IMR-90 (cell line): ENCODE data around the gene DEUP1. TPM values are rescaled to one million over a fixed set of nuclear protein-coding genes. Genes with fewer than 3 reads are reported as not detected.

Experiments used
- ATAC-seq: fragments of 200-7000 bp; cut with Tn5 transposase; 2 replicates; pipeline ENCODE4 v1.9.1; 2020; ENCODE audit warnings: low read depth, mild to moderate bottlenecking, moderate library complexity
- BruUV-seq: library from RNA; stranded (reverse); fragments of 400-500 nt; replicated peaks from 2 replicates; lab custom pipeline; 2021; lab: Mats Ljungman, UMichigan
- CTCF ChIA-PET: fragments of 300-600 bp; formaldehyde crosslinking; extraction: SDS; loops from one replicate; lab custom pipeline; 2021; ENCODE audit warnings: antibody characterized with exemption; lab: Yijun Ruan, JAX
- POLR2A ChIA-PET: fragments of 300-600 bp; sonication (Branson Sonifier 250); formaldehyde crosslinking; loops from one replicate; lab custom pipeline; 2022; ENCODE audit warnings: antibody characterized with exemption; ENCODE audit not compliant: unreplicated experiment; lab: Charles Lee
- DNase-seq: peaks from one replicate; pipeline ENCODE4 v3.0.0; 2013
- H2AFZ ChIP-seq: replicated peaks from 2 replicates; pipeline ENCODE3; 2013; ENCODE audit warnings: low read length, mild to moderate bottlenecking; ENCODE audit not compliant: poor library complexity
- H2AK5ac ChIP-seq: 2 replicates; pipeline ENCODE4 v1.6.1; 2013; ENCODE audit warnings: low read depth, low read length, inconsistent platforms
- H2AK9ac ChIP-seq: replicated peaks from 2 replicates; pipeline ENCODE3; 2013; ENCODE audit warnings: mild to moderate bottlenecking, low read depth, low read length, moderate library complexity; ENCODE audit not compliant: poor library complexity
- H2BK120ac ChIP-seq: 2 replicates; pipeline ENCODE4 v1.6.1; 2013; ENCODE audit warnings: low read depth, low read length, inconsistent platforms
- H2BK15ac ChIP-seq: 3 replicates; pipeline ENCODE4 v1.6.1; 2013; ENCODE audit warnings: low read depth, low read length, inconsistent platforms
- H2BK20ac ChIP-seq: 2 replicates; pipeline ENCODE4 v1.6.1; 2013; ENCODE audit warnings: low read depth, mild to moderate bottlenecking, inconsistent platforms, low read length, moderate library complexity
- H2BK5ac ChIP-seq: 2 replicates; pipeline ENCODE4 v1.6.1; 2013; ENCODE audit warnings: mild to moderate bottlenecking, low read depth, low read length, inconsistent platforms; ENCODE audit not compliant: poor library complexity, severe bottlenecking
- H3K14ac ChIP-seq: replicated peaks from 2 replicates; pipeline ENCODE4 v1.6.1; 2013; ENCODE audit warnings: low read depth, low read length, inconsistent platforms
- H3K18ac ChIP-seq: 2 replicates; pipeline ENCODE4 v1.6.1; 2013; ENCODE audit warnings: low read depth, low read length, control low read depth
- H3K23ac ChIP-seq: 2 replicates; pipeline ENCODE4 v1.6.1; 2013; ENCODE audit warnings: low read depth, low read length, inconsistent platforms
- H3K27ac ChIP-seq: 2 replicates; pipeline ENCODE4 v1.5.1; 2013; ENCODE audit warnings: mild to moderate bottlenecking, control low read depth, low read length; ENCODE audit not compliant: insufficient read depth
- H3K27me3 ChIP-seq: 2 replicates; pipeline ENCODE4 v1.6.1; 2013; ENCODE audit warnings: low read length; ENCODE audit not compliant: control insufficient read depth, insufficient read depth
- H3K36me3 ChIP-seq: 2 replicates; pipeline ENCODE4 v1.6.1; 2013; ENCODE audit warnings: low read length, mixed read lengths; ENCODE audit not compliant: control insufficient read depth, insufficient read depth
- H3K4ac ChIP-seq: 2 replicates; pipeline ENCODE4 v1.6.1; 2013; ENCODE audit warnings: low read depth, low read length, inconsistent platforms
- H3K4me1 ChIP-seq: 2 replicates; pipeline ENCODE4 v1.6.1; 2013; ENCODE audit warnings: low read length, mixed read lengths; ENCODE audit not compliant: control insufficient read depth, insufficient read depth
- H3K4me2 ChIP-seq: 2 replicates; pipeline ENCODE4 v1.6.1; 2013; ENCODE audit warnings: low read depth, mild to moderate bottlenecking, control low read depth, low read length, moderate library complexity
- H3K4me3 ChIP-seq: 2 replicates; pipeline ENCODE4 v1.5.1; 2013; ENCODE audit warnings: low read depth, mild to moderate bottlenecking, control low read depth, low read length, moderate library complexity; ENCODE audit not compliant: insufficient read depth
- H3K56ac ChIP-seq: 2 replicates; pipeline ENCODE4 v1.6.1; 2013; ENCODE audit warnings: low read length, inconsistent platforms; ENCODE audit not compliant: insufficient read depth; ENCODE audit errors: extremely low read depth
- H3K79me1 ChIP-seq, 2 experiments: 2 replicates each; pipeline ENCODE4 v1.6.1; 2013; ENCODE audit warnings: low read length in 2 of 2, inconsistent platforms in 1 of 2, low read depth in 1 of 2
- H3K9ac ChIP-seq: 2 replicates; pipeline ENCODE4 v1.6.1; 2013; ENCODE audit warnings: low read depth, low read length, control low read depth
- H3K9me1 ChIP-seq: 2 replicates; pipeline ENCODE4 v1.6.1; 2013; ENCODE audit warnings: low read length, inconsistent platforms; ENCODE audit not compliant: insufficient read depth
- H3K9me3 ChIP-seq: 2 replicates; pipeline ENCODE4 v1.6.1; 2013; ENCODE audit warnings: low read length; ENCODE audit not compliant: control insufficient read depth, insufficient read depth
- H4K20me1 ChIP-seq: 2 replicates; pipeline ENCODE4 v1.6.1; 2013; ENCODE audit warnings: low read length, inconsistent platforms; ENCODE audit not compliant: insufficient read depth
- H4K5ac ChIP-seq: 2 replicates; pipeline ENCODE4 v1.6.1; 2013; ENCODE audit warnings: mild to moderate bottlenecking, low read depth, low read length, control low read depth
- H4K8ac ChIP-seq, 2 experiments: 2 replicates each; pipeline ENCODE4 v1.6.1; 2013; ENCODE audit warnings: low read depth in 2 of 2, low read length in 2 of 2, control low read depth in 1 of 2, inconsistent platforms in 1 of 2
- H4K91ac ChIP-seq: 2 replicates; pipeline ENCODE4 v1.6.1; 2013; ENCODE audit warnings: low read depth, low read length, inconsistent platforms; ENCODE audit not compliant: insufficient read depth
- BHLHE40 ChIP-seq: fragments of 150-350 bp; IDR thresholded peaks from 2 replicates; pipeline ENCODE4 v1.6.1; 2016; ENCODE audit warnings: mild to moderate bottlenecking, low read depth, low read length
- CEBPB ChIP-seq: IDR thresholded peaks from 2 replicates; pipeline ENCODE4 v1.6.1; 2012; ENCODE audit warnings: low read depth, low read length, improper control_type of control experiment
- CHD1 ChIP-seq: IDR thresholded peaks from 2 replicates; pipeline ENCODE4 v1.6.1; 2012; ENCODE audit warnings: low read depth, low read length, improper control_type of control experiment
- CTCF ChIP-seq: conservative IDR thresholded peaks from 2 replicates; pipeline ENCODE4 v1.5.1; 2012; ENCODE audit warnings: mild to moderate bottlenecking, low read depth, low read length, improper control_type of control experiment
- ELK1 ChIP-seq: fragments of 150-350 bp; IDR thresholded peaks from 2 replicates; pipeline ENCODE4 v1.6.1; 2016; ENCODE audit warnings: low read depth, mild to moderate bottlenecking, low read length, moderate library complexity, borderline replicate concordance
- FOS ChIP-seq: fragments of 150-350 bp; IDR thresholded peaks from 2 replicates; pipeline ENCODE4 v1.6.1; 2016; ENCODE audit warnings: low read depth, low read length
- MAFK ChIP-seq: IDR thresholded peaks from 2 replicates; pipeline ENCODE4 v1.6.1; 2012; ENCODE audit warnings: low read depth, low read length, improper control_type of control experiment
- MAZ ChIP-seq: IDR thresholded peaks from 2 replicates; pipeline ENCODE4 v1.6.1; 2012; ENCODE audit warnings: low read depth, mild to moderate bottlenecking, low read length, improper control_type of control experiment, moderate library complexity, borderline replicate concordance
- NFE2L2 ChIP-seq: fragments of 150-350 bp; IDR thresholded peaks from 2 replicates; pipeline ENCODE4 v1.6.1; 2016; ENCODE audit warnings: low read depth, mild to moderate bottlenecking, low read length
- POLR2A ChIP-seq: IDR thresholded peaks from 2 replicates; pipeline ENCODE4 v1.6.1; 2012; ENCODE audit warnings: mild to moderate bottlenecking, low read depth, low read length
- RAD21 ChIP-seq: IDR thresholded peaks from 2 replicates; pipeline ENCODE4 v1.6.1; 2012; ENCODE audit warnings: low read length, improper control_type of control experiment
- RCOR1 ChIP-seq: IDR thresholded peaks from 2 replicates; pipeline ENCODE4 v1.6.1; 2012; ENCODE audit warnings: mild to moderate bottlenecking, low read length, improper control_type of control experiment; ENCODE audit not compliant: insufficient replicate concordance
- RFX5 ChIP-seq: IDR thresholded peaks from 2 replicates; pipeline ENCODE4 v1.8.0; 2012; ENCODE audit warnings: low read depth, mild to moderate bottlenecking, low read length, moderate library complexity
- WGBS, 2 experiments: methylation state at CpG; one replicate each; pipeline versions ENCODE4 v1.1.5 to v1.1.7; 2013; ENCODE audit warnings: missing lambda C conversion rate in 2 of 2; ENCODE audit not compliant: insufficient read length in 1 of 2; ENCODE audit errors: extremely low coverage in 2 of 2; 5-methylcytosine and 5-hydroxymethylcytosine counted together
- dilution Hi-C: fragments of 300-500 bp; cut with HindIII; formaldehyde crosslinking; loops from one replicate; pipeline ENCODE4 v1.14.3; 2018; ENCODE audit warnings: low sequenced_read_pairs; ENCODE audit not compliant: unreplicated experiment
- in situ Hi-C: fragments of 300-500 bp; cut with MboI; formaldehyde crosslinking; loops from 3 replicates; pipeline ENCODE4 v1.14.3; 2019; ENCODE audit warnings: low sequenced_read_pairs, inconsistent platforms, mixed read lengths
- intact Hi-C: fragments of 100-400 bp; cut with micrococcal nuclease; formaldehyde crosslinking; loops from 2 replicates; pipeline ENCODE4 v1.10.0; 2022
- polyA plus RNA-seq, 3 experiments: library from polyadenylated mRNA; depleted of rRNA; stranded (reverse); fragments of >200 nt; gene quantifications; 2 replicates each; pipeline ENCODE4 v1.2.3, GENCODE V29; 2012; ENCODE audit warnings: low replicate concordance in 1 of 3
- total RNA-seq: library from RNA; depleted of rRNA; stranded (reverse); fragments of >200 nt; gene quantifications from 2 replicates; pipeline ENCODE4 v1.2.3, GENCODE V29; 2012
- TF ChIP-seq, protein P1 (sequence below): fragments of 150-350 bp; IDR thresholded peaks from 2 replicates; pipeline ENCODE4 v1.6.1; 2017; ENCODE audit warnings: mild to moderate bottlenecking, antibody characterized with exemption, low read length, low read depth

The DEUP1 gene
- total and polyA plus RNA-seq, 2 of the 4 experiments (the other 2 are of a cell fraction) = not detected

GRCh38 chr11:93329936-93330445, 551 bp upstream of the DEUP1 start:
- dilution Hi-C loops = no loop called here
- H4K8ac ChIP-seq = no peak overlapping the region
- CTCF ChIA-PET = no interaction called here
- no TSS peak for BruUV-seq
- no peak overlapping the region for H3K18ac ChIP-seq
- H3K9ac ChIP-seq = no peak overlapping the region
- no peak overlapping the region for H3K4me3 ChIP-seq
- 0% methylated on average over 1 of the region's 16 CpGs; no CpG with 5 or more reads in 1 of the 2 experiments for WGBS, 2 experiments
- no peaks in the 10 kb centered on the region for H3K9me3 ChIP-seq
- no peaks in the 10 kb centered on the region for H3K9me1 ChIP-seq
- intact Hi-C loops = no loop called here
- H3K4me1 ChIP-seq = no peaks in the 10 kb centered on the region; the same call in 1 of the 2 replicates
- no peak overlapping the region for H2BK20ac ChIP-seq
- TF ChIP-seq NFE2L2 = no peak
- no peak for TF ChIP-seq FOS
- TF ChIP-seq CEBPB = no peak
- no peak for TF ChIP-seq RAD21
- TF ChIP-seq BHLHE40 = no peak
- TF ChIP-seq CTCF = no peak
- TF ChIP-seq MAZ = no peak
- TF ChIP-seq RFX5 = no peak
- TF ChIP-seq, protein P1, sequence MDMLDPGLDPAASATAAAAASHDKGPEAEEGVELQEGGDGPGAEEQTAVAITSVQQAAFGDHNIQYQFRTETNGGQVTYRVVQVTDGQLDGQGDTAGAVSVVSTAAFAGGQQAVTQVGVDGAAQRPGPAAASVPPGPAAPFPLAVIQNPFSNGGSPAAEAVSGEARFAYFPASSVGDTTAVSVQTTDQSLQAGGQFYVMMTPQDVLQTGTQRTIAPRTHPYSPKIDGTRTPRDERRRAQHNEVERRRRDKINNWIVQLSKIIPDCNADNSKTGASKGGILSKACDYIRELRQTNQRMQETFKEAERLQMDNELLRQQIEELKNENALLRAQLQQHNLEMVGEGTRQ = no peak
- TF ChIP-seq CHD1 = no peak
- TF ChIP-seq POLR2A = no peak
- no peak for TF ChIP-seq RCOR1
- no peak for TF ChIP-seq ELK1
- TF ChIP-seq MAFK = no peak
- no peak overlapping the region for H3K27ac ChIP-seq
- H2BK120ac ChIP-seq = no peak overlapping the region
- H3K36me3 ChIP-seq = no peaks in the 10 kb centered on the region
- H2AK5ac ChIP-seq = no peak overlapping the region
- no peak overlapping the region for H2AK9ac ChIP-seq
- no peak overlapping the region for H4K5ac ChIP-seq
- H3K79me1 ChIP-seq = no peaks in the 10 kb centered on the region
- no peaks in the 10 kb centered on the region for H4K20me1 ChIP-seq
- H2BK5ac ChIP-seq = no peak overlapping the region
- H3K27me3 ChIP-seq = peaks cover 12% of the 10 kb centered on the region
- DNase-seq = no peak
- peak overlapping the region; percentile 28 for H2AFZ ChIP-seq
- POLR2A ChIA-PET = no interaction called here
- ATAC-seq = no peak
- no peak overlapping the region for H3K4ac ChIP-seq
- no peak overlapping the region for H3K23ac ChIP-seq
- H2BK15ac ChIP-seq = no peak overlapping the region
- H3K4me2 ChIP-seq = peak overlapping the region; percentile 40; the same call in 1 of the 2 replicates
- H3K56ac ChIP-seq = no peak overlapping the region
- no peak overlapping the region for H4K91ac ChIP-seq
- in situ Hi-C loops = no loop called here
- H3K14ac ChIP-seq = no peak overlapping the region
